ENCODE results near the gene CRYBA4.

Gene CRYBA4

GRCh38 chr22:26662160-26662559 lies 40.4 kb downstream of the CRYBA4 start:
- TF ChIP-seq CTCF (IDR thresholded peaks at IDR 0.05; ENCODE audit: borderline replicate concordance, extremely low read depth, low read length, poor library complexity, severe bottlenecking) = no peak
- TF ChIP-seq EZH2 (IDR thresholded peaks at IDR 0.05; ENCODE audit: borderline replicate concordance, low read depth, low read length, severe bottlenecking) = no peak
- no peak overlapping the region for H2AFZ ChIP-seq (ENCODE audit: low read depth, low read length)
- no peaks in the 10 kb centered on the region for H4K20me1 ChIP-seq (ENCODE audit: insufficient read depth, low read length)
- peaks cover 7% of the 10 kb centered on the region for H3K27me3 ChIP-seq (ENCODE audit: insufficient read depth, low read length, poor library complexity)
- H3K79me2 ChIP-seq (ENCODE audit: insufficient read depth, low read length) = no peaks in the 10 kb centered on the region
- DNase-seq (no peak), ATAC-seq (ENCODE audit: insufficient read depth, low read depth) (no peak)
- peaks cover 27% of the 10 kb centered on the region for H3K4me1 ChIP-seq (ENCODE audit: insufficient read depth, low read length)
- no peaks in the 10 kb centered on the region for H3K36me3 ChIP-seq (ENCODE audit: insufficient read depth, low read length)
- no peak overlapping the region for H3K4me2 ChIP-seq (ENCODE audit: insufficient read depth, low read length)
- no peak overlapping the region for H3K9ac ChIP-seq (ENCODE audit: low read depth, low read length)
- H3K27ac ChIP-seq (ENCODE audit: low read length) = no peak overlapping the region
- H3K4me3 ChIP-seq (ENCODE audit: low read depth in 1 of 2, low read length in 2 of 2) = no peak overlapping the region
- H3K9me3 ChIP-seq (ENCODE audit: insufficient read depth, low read length, severe bottlenecking) = no peaks in the 10 kb centered on the region

GRCh38 chr22:26663374-26663923 lies 41.7 kb downstream of the CRYBA4 start:
- H3K4me3 ChIP-seq (ENCODE audit: low read depth in 1 of 2, low read length in 2 of 2) = no peak overlapping the region
- H3K27ac ChIP-seq (ENCODE audit: low read length) = no peak overlapping the region
- H3K9ac ChIP-seq (ENCODE audit: low read depth, low read length) = no peak overlapping the region
- TF ChIP-seq CTCF (IDR thresholded peaks at IDR 0.05; ENCODE audit: borderline replicate concordance, extremely low read depth, low read length, poor library complexity, severe bottlenecking) (no peak), EZH2 (IDR thresholded peaks at IDR 0.05; ENCODE audit: borderline replicate concordance, low read depth, low read length, severe bottlenecking) (no peak)
- no peaks in the 10 kb centered on the region for H3K9me3 ChIP-seq (ENCODE audit: insufficient read depth, low read length, severe bottlenecking)
- H3K79me2 ChIP-seq (ENCODE audit: insufficient read depth, low read length) = no peaks in the 10 kb centered on the region
- H4K20me1 ChIP-seq (ENCODE audit: insufficient read depth, low read length) = no peaks in the 10 kb centered on the region
- no peak overlapping the region for H3K4me2 ChIP-seq (ENCODE audit: insufficient read depth, low read length)
- no peak overlapping the region for H2AFZ ChIP-seq (ENCODE audit: low read depth, low read length)
- no peaks in the 10 kb centered on the region for H3K27me3 ChIP-seq (ENCODE audit: insufficient read depth, low read length, poor library complexity)
- H3K4me1 ChIP-seq (ENCODE audit: insufficient read depth, low read length) = peaks cover 15% of the 10 kb centered on the region
- no peak for ATAC-seq (ENCODE audit: insufficient read depth, low read depth)
- H3K36me3 ChIP-seq (ENCODE audit: insufficient read depth, low read length) = no peaks in the 10 kb centered on the region
- DNase-seq = no peak

- Histone ChIP-seq H3K9ac (ENCODE audit: low read depth, low read length) (no peak overlapping the region), H3K4me2 (ENCODE audit: insufficient read depth, low read length) (no peak overlapping the region), H3K36me3 (ENCODE audit: insufficient read depth, low read length) (no peaks in the 10 kb centered on the region), H2AFZ (ENCODE audit: low read depth, low read length) (peak overlapping the region; percentile 46; the same call in 1 of the 2 replicates), H3K4me1 (ENCODE audit: insufficient read depth, low read length) (peaks cover 4% of the 10 kb centered on the region), H3K27ac (ENCODE audit: low read length) (no peak overlapping the region), H3K9me3 (ENCODE audit: insufficient read depth, low read length, severe bottlenecking) (no peaks in the 10 kb centered on the region), H4K20me1 (ENCODE audit: insufficient read depth, low read length) (no peaks in the 10 kb centered on the region), H3K4me3 (ENCODE audit: low read depth in 1 of 2, low read length in 2 of 2) (no peak overlapping the region), H3K27me3 (ENCODE audit: insufficient read depth, low read length, poor library complexity) (no peaks in the 10 kb centered on the region), H3K79me2 (ENCODE audit: insufficient read depth, low read length) (no peaks in the 10 kb centered on the region)
- no peak for DNase-seq
- ATAC-seq (ENCODE audit: insufficient read depth, low read depth) = no peak
- TF ChIP-seq CTCF (IDR thresholded peaks at IDR 0.05; ENCODE audit: borderline replicate concordance, extremely low read depth, low read length, poor library complexity, severe bottlenecking) = no peak
- no peak for TF ChIP-seq EZH2 (IDR thresholded peaks at IDR 0.05; ENCODE audit: borderline replicate concordance, low read depth, low read length, severe bottlenecking)
Measured at GRCh38 chr22:26665813-26666231, 44.1 kb downstream of the CRYBA4 start.

Data from DND-41 (cell line).